Activated naive CD4-positive, alpha-beta T cell treated with anti-CD3 and anti-CD28 coated beads, Interleukin-2, amount 10 ng/mL, durations not matched to agents 7 days and 5 days (primary cell): ENCODE data around the gene BARHL1.

Source experiments
- CTCF ChIA-PET: fragments of 350-600 bp; sonication (Branson Sonifier 250); formaldehyde crosslinking; loops from one replicate; lab custom pipeline; 2021; ENCODE audit warnings: antibody characterized with exemption; lab: Charles Lee
- DNase-seq: peaks from one replicate; pipeline ENCODE4 v3.0.0-alpha.2; 2020
- H3K27ac Mint-ChIP-seq: one replicate; pipeline ENCODE4 v1.8.0; 2021; ENCODE audit warnings: mild to moderate bottlenecking, moderate library complexity, mixed read lengths
- H3K27me3 Mint-ChIP-seq: one replicate; pipeline ENCODE4 v1.8.0; 2021; ENCODE audit warnings: mild to moderate bottlenecking, mixed read lengths
- H3K36me3 Mint-ChIP-seq: one replicate; pipeline ENCODE4 v1.8.0; 2021; ENCODE audit warnings: mixed read lengths
- H3K4me1 Mint-ChIP-seq: one replicate; pipeline ENCODE4 v1.8.0; 2021; ENCODE audit warnings: mixed read lengths
- H3K4me3 Mint-ChIP-seq: one replicate; pipeline ENCODE4 v1.8.0; 2021; ENCODE audit warnings: mild to moderate bottlenecking, moderate library complexity, mixed read lengths
- H3K9me3 Mint-ChIP-seq: one replicate; pipeline ENCODE4 v1.8.0; 2021; ENCODE audit warnings: mixed read lengths

Gene BARHL1

DNA sequence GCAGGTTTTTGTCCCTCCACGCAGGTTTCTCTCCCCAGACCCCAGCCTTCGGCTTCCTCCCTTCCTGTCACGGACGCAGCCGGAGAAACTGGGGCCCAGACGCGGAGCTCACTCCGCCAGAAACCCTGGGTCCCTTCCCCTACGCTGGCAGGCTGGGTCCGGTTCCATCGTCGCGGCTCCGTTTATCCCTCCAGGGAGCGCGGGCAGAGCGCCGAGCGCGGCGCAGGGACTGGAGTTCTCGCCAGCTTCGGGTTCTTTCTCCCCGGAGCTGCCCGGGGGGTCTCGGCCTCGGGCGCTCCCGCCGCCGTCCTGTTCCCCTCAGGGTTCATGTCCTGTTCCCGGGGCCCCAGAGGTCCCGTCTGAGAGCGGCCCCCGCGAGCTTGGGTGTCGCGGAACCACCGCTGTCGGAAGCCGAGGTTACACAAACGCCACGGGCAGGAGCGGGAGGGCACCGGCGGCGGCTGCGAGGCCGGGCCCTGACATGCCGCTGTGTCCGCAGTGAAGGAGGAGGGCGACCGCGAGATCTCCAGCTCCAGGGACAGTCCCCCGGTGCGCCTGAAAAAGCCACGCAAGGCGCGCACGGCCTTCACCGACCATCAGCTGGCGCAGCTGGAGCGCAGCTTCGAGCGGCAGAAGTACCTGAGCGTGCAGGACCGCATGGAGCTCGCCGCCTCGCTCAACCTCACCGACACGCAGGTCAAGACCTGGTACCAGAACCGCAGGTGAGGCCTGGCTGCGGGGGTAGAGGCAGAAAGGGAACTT, 4.6 kb downstream of the BARHL1 start:
- Mint-ChIP-seq H3K9me3 (no peaks in the 10 kb centered on the region), H3K27ac (peak overlapping the region; percentile 11), H3K27me3 (peaks cover 100% of the 10 kb centered on the region), H3K36me3 (no peaks in the 10 kb centered on the region), H3K4me3 (no peak overlapping the region), H3K4me1 (peaks cover 2% of the 10 kb centered on the region)
- DNase-seq = no peak
- CTCF ChIA-PET = no interaction called here

DNA sequence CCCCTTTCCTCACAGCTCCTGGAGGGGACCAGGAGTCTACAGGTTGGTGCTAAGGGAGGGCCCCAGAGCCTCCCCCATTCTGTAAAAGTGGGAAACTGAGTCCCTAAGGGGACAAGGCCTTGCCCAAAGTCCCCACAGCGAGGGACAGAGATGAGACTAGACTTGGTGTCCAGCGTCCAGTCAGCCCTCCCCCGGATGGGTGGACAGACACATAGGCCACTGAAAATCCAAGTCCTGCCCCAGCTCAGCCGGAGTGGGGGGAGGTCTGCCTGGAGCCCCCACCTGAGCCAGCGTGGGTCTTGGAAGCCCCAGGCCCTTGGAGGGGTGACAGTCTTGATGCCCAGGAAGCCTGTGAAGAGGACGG, 5.2 kb downstream of the BARHL1 start:
- CTCF ChIA-PET = no interaction called here
- no peak for DNase-seq

DNA sequence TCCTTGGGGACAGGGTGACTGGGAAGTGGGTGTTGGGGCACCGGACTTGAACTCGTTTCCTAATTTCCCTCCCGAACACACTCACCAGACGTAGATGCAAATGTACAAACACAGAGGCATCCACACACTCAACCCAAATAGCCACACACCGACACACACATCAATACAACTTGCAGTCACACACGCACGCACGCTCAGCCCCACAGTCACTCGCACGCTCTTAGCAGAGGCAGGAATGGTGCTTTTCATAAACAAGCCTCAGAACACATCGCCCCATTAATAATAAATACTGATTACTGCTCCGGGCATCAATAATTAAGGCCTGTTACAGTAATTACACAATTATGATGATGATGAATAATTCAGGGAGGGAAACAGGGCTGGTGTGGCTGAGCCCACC, 5.7 kb downstream of the BARHL1 start:
- Mint-ChIP-seq H3K4me1 (peaks cover 2% of the 10 kb centered on the region), H3K4me3 (peak overlapping the region; percentile 1), H3K36me3 (no peaks in the 10 kb centered on the region), H3K27ac (no peak overlapping the region), H3K9me3 (no peaks in the 10 kb centered on the region), H3K27me3 (peaks cover 96% of the 10 kb centered on the region)
- CTCF ChIA-PET = no interaction called here
- no peak for DNase-seq

More for the DNA sequence above, 5.2 kb downstream of the BARHL1 start:
- Mint-ChIP-seq H3K27me3 (peaks cover 100% of the 10 kb centered on the region), H3K36me3 (no peaks in the 10 kb centered on the region), H3K4me3 (no peak overlapping the region), H3K4me1 (peaks cover 2% of the 10 kb centered on the region), H3K27ac (no peak overlapping the region), H3K9me3 (no peaks in the 10 kb centered on the region)

DNA sequence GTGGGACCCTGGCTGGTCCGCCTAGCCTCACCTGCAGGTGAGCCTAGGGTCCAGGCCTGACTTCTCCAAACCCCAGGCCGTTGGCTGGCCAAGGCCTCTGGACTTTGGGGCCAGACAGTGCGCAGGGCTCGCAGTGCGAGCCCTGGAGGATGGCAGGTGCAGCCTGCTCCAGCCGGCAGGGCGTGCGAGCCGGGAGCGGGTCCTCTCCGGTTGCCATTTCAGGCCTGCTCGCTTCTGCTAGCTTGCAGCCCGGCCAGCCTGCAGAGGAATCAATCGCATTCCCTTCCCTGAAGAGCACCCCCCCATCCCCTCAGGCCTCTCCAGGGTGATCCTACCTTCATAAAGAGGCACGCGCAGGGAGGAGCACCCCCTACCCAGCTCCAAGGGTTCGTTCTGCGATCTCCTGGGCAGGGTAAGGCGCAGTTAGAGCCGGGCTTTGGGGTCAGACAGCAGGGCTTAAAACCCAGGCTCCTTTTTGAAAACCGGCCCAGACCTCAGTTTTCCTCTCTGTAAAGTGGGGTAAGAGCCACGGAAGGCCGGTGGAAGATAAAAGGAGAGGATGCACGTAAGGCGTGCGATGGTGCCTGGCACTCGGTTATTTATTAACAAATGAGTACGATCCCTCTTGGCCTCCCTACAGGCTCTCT, 6.2 kb downstream of the BARHL1 start:
- peaks cover 2% of the 10 kb centered on the region for H3K4me1 Mint-ChIP-seq

DNA sequence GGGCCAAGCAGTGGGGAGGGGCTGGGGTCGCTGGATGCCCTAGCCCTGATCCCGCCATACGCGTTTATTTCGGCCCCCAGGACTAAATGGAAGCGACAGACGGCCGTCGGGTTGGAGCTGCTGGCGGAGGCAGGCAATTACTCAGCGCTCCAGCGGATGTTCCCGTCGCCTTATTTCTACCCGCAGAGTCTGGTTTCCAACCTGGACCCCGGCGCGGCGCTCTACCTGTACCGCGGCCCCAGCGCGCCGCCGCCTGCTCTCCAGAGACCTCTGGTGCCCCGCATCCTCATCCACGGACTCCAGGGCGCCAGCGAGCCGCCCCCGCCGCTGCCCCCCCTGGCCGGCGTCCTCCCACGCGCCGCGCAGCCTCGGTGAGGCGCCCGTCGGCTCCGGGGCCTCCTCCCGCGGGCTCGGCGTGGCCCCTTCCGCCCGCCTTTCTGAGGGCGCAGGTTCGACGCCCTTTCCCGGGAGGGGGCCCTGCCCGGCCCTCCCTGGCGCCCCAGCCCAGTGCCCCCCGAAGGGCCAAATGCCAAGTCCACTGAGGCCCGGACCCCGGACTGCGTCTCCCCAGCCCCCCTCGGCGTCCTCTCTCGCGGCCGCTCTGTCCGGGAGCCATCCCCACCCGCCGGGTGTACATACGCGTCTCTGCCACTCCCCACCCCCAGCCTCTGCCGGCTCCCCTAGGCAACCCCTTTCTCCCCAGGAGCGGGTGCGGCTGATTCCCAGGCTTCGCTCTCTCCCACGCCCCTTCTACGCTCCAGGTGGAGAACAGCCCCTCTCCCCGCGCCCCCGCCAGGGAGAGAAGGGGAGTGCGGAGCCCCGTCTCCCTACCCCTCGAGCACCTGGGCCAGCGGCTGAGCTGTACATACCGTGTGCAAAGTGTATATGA, 7.0 kb downstream of the BARHL1 start:
- Mint-ChIP-seq H3K4me3 (no peak overlapping the region), H3K27me3 (peaks cover 87% of the 10 kb centered on the region), H3K36me3 (no peaks in the 10 kb centered on the region), H3K27ac (no peak overlapping the region), H3K9me3 (no peaks in the 10 kb centered on the region), H3K4me1 (peaks cover 2% of the 10 kb centered on the region)
- no peak for DNase-seq
- CTCF ChIA-PET = no interaction called here

More for the DNA sequence above, 6.2 kb downstream of the BARHL1 start:
- H3K36me3 Mint-ChIP-seq = no peaks in the 10 kb centered on the region
- CTCF ChIA-PET = no interaction called here
- H3K9me3 Mint-ChIP-seq = no peaks in the 10 kb centered on the region
- DNase-seq = no peak
- H3K27ac Mint-ChIP-seq = no peak overlapping the region
- H3K4me3 Mint-ChIP-seq = no peak overlapping the region
- H3K27me3 Mint-ChIP-seq = peaks cover 94% of the 10 kb centered on the region

DNA sequence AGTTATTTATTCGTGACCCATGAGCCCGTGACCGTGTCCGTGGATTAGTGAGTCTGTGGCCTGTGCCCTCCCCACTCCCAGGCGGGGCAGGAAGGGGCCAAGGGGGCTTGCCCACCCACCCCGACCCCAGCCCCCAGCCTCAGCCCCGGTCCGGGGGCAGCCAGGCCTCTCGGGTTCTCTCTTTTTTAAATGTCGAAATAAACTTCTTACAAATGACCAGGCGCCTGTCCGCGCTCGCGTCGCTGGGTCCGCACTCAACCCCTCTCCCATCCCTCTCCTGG, 7.6 kb downstream of the BARHL1 start:
- Mint-ChIP-seq H3K36me3 (peaks cover 2% of the 10 kb centered on the region), H3K4me1 (peaks cover 2% of the 10 kb centered on the region), H3K27ac (no peak overlapping the region), H3K9me3 (no peaks in the 10 kb centered on the region), H3K27me3 (peaks cover 81% of the 10 kb centered on the region), H3K4me3 (no peak overlapping the region)
- DNase-seq = no peak
- CTCF ChIA-PET = no interaction called here

DNA sequence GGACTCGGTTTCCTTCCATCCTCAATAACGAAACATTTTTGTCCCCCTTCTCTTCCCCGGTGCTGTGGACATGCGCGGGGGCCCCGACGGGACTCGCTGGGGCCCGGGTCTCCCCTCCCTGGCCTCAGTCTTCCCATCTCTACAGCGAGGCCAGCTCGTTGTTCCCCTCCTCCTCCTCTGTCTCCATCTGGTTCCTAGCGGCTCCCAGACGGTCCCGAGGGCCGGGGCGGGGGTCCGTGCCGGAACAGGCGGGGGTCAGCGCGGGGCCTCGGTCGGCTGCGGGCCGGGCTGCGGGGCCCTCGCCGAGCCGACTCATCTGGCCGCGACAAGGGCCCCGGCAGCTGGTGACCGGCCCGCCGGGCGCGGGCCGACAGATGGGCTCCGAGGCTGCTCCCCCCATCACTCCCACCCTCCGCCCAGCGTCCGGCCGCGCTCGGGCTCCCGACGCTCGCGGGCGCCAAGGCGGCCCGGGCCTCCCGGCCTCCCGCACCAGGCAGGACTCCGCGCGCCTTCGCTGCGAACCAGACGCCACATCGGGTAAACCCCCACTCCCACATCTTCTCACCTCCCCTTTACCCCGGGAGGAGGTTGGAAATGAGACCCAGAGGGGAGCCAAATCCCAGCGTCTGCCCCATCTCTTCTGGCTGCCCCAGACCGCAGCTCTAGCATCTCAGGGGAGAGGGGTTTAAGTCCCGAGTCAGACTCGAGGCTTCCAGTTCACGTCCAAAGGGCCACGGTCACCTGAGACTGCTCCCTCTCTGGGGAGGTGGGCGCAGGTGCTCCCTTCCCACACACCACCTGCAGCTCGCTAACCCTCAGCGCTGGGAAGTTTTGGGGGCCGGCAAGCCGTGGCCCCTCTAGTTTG, 8.1 kb downstream of the BARHL1 start:
- H3K9me3 Mint-ChIP-seq = no peaks in the 10 kb centered on the region
- CTCF ChIA-PET = no interaction called here
- H3K36me3 Mint-ChIP-seq = peaks cover 3% of the 10 kb centered on the region
- H3K27ac Mint-ChIP-seq = no peak overlapping the region
- H3K4me1 Mint-ChIP-seq = peaks cover 2% of the 10 kb centered on the region
- H3K27me3 Mint-ChIP-seq = peaks cover 76% of the 10 kb centered on the region
- H3K4me3 Mint-ChIP-seq = no peak overlapping the region
- DNase-seq = no peak

DNA sequence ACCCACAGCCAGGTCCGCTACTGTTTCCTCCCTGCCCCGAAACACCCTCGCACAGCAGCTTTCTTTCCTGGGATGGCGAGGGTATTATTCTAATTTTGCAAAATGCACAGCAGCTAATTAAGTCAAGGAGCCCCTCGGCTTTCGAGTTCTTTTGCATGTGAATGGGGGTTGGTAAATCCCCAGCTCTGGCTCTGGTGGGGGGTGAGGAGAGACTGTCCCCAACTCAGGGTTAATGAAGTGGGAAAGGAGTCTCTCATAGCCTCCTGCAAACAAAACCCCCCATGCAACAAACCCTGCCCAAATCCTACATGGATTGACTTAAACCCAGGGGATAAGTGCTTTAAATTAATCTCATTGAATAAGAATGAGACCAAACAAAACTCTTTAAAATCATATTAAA, 8.8 kb downstream of the BARHL1 start:
- Mint-ChIP-seq H3K27ac (peak overlapping the region; percentile 19), H3K27me3 (peaks cover 69% of the 10 kb centered on the region), H3K4me1 (peaks cover 2% of the 10 kb centered on the region), H3K9me3 (no peaks in the 10 kb centered on the region), H3K4me3 (no peak overlapping the region), H3K36me3 (peaks cover 3% of the 10 kb centered on the region)
- DNase-seq = no peak
- CTCF ChIA-PET = no interaction called here

DNA sequence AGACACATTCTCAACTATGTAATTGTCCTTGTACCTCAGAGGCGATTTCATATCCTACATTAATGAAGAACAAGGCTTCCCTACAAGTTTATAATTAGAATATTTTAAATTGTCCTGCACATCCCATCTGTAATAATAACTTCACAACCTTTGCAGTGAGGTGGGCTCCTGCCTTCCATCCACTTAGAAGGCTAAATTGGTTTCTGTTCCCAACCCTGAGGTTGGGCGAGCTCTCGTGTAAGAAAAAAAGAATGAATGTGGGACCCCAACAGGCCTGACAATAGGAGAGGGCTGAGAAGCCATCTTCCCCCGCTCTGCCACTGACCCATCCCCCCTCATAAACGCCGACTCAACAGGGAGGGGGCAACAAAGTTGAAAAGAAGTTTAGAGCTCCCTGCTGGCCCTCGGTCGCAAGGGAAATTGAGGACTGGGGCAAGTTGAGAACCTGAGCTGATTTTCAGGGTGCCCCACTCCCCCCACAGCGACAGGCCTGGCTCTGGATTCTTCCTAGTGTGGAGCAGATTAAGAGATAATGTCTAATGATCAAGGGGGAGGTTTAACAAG, 9.4 kb downstream of the BARHL1 start:
- H3K36me3 Mint-ChIP-seq = peaks cover 3% of the 10 kb centered on the region
- DNase-seq = no peak
- no peak overlapping the region for H3K27ac Mint-ChIP-seq
- H3K4me3 Mint-ChIP-seq = no peak overlapping the region
- H3K4me1 Mint-ChIP-seq = peaks cover 2% of the 10 kb centered on the region
- CTCF ChIA-PET = no interaction called here
- H3K9me3 Mint-ChIP-seq = no peaks in the 10 kb centered on the region
- peaks cover 63% of the 10 kb centered on the region for H3K27me3 Mint-ChIP-seq

DNA sequence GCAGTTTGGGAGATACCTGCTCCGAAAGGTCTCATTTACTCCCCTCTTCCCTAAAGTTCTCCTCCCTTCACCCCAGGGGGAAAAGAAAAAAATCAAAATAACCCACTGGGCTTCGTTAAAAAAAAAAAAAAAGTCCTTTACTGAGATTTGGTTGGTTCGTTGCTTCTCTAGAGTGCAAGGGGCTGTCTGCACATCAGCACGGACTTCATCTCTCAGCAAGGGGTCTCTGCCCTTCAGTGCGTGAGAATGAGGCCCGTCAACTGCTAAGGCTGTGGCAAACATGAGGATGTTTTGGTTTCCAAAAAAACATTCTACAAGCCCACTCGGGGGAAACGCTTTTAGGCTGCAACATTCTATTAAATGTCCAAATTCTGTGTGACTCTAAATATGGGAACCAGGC, 10.0 kb downstream of the BARHL1 start:
- Mint-ChIP-seq H3K4me1 (peaks cover 2% of the 10 kb centered on the region), H3K36me3 (peaks cover 3% of the 10 kb centered on the region), H3K4me3 (no peak overlapping the region), H3K9me3 (no peaks in the 10 kb centered on the region), H3K27me3 (peaks cover 57% of the 10 kb centered on the region), H3K27ac (no peak overlapping the region)
- DNase-seq = no peak
- CTCF ChIA-PET = no interaction called here

DNA sequence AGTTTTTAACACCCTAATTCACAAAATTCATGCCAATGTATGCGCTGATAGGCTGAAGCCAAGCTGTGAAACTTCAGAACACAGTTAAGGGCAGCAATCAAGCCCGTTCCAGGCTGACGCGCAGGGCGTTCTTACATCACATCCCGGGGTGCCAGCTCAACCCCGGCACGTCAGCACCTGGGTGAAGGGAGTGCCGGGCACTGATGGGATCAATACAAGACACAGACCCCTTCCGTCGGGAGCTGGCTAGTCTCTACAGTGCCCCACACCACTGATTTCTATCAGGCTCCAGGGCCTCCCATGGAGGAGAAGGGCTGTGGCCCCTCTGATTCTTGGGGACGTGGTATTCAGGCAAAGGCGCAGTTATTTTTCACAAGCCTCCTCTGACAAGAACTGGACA, 12.0 kb downstream of the BARHL1 start:
- H3K27me3 Mint-ChIP-seq = peaks cover 37% of the 10 kb centered on the region
- H3K9me3 Mint-ChIP-seq = no peaks in the 10 kb centered on the region
- CTCF ChIA-PET = no interaction called here
- peaks cover 2% of the 10 kb centered on the region for H3K4me1 Mint-ChIP-seq
- DNase-seq = no peak
- H3K4me3 Mint-ChIP-seq = no peak overlapping the region
- no peak overlapping the region for H3K27ac Mint-ChIP-seq
- H3K36me3 Mint-ChIP-seq = peaks cover 3% of the 10 kb centered on the region

DNA sequence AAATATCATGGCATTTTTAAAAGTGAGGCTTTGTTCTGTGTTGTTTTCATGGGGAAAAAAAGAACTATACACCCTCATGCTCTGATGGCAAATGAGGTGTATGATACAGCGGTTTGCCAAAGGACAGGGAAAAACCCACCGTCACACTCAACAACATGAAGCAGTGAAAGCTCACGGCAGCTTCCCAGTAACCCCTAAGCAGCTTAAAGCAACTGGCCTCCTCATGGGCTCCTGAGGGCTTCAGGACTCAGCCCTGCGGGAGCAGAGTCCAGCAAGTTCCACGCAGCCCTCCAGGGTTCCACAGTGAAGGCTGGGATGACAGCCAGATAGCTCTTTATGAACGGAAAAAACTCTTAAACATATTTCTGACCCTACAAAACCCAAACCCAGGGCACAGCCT, 12.9 kb downstream of the BARHL1 start:
- CTCF ChIA-PET = interaction anchor here (0.7 kb wide), 1 partner anchor 200 kb away, joined by 3 read pairs; no protein-coding TSS in a partner anchor
- peaks cover 28% of the 10 kb centered on the region for H3K27me3 Mint-ChIP-seq

DNA sequence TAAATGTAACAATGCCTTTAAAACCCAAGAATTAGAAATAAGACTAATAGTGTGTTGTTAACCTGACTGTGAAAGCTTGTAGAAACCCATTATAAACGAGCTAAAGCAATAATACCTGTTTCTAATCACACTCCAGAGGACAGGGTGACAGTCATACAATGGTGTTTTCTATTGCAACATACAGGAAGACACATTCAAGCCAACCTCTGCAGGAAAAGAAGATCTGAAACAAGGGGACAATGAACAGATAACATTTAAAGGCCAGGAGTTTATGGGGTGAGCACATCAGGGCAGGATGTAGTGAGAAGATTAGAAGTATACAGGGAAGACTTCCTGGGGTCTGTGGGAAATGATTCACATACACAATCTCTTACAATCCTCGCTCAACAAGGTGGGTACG, 13.8 kb downstream of the BARHL1 start:
- Mint-ChIP-seq H3K4me3 (no peak overlapping the region), H3K9me3 (no peaks in the 10 kb centered on the region), H3K4me1 (no peaks in the 10 kb centered on the region), H3K27me3 (peaks cover 19% of the 10 kb centered on the region), H3K36me3 (peaks cover 3% of the 10 kb centered on the region), H3K27ac (no peak overlapping the region)
- DNase-seq = no peak
- CTCF ChIA-PET = interaction anchor here (1.4 kb wide), 1 partner anchor 202 kb away, joined by 3 read pairs; no protein-coding TSS in a partner anchor

More for the DNA sequence above, 12.9 kb downstream of the BARHL1 start:
- Mint-ChIP-seq H3K36me3 (peaks cover 3% of the 10 kb centered on the region), H3K4me1 (no peaks in the 10 kb centered on the region), H3K9me3 (no peaks in the 10 kb centered on the region), H3K27ac (no peak overlapping the region), H3K4me3 (no peak overlapping the region)
- DNase-seq = no peak
